GM18907 (cell line): Measurements from ENCODE around the gene TTC17.
"Not testable (repeated sequence)": the region's sequence is repeated elsewhere in the genome, so short reads cannot be mapped to it uniquely, and the experiment has no call there.

Experiments
- ATAC-seq: cut with Tn5 transposase; IDR thresholded peaks from one replicate; pipeline ENCODE4 v1.9.1; 2021; ENCODE audit warnings: mild to moderate bottlenecking, moderate library complexity; ENCODE audit not compliant: unreplicated experiment

The TTC17 gene, protein sequence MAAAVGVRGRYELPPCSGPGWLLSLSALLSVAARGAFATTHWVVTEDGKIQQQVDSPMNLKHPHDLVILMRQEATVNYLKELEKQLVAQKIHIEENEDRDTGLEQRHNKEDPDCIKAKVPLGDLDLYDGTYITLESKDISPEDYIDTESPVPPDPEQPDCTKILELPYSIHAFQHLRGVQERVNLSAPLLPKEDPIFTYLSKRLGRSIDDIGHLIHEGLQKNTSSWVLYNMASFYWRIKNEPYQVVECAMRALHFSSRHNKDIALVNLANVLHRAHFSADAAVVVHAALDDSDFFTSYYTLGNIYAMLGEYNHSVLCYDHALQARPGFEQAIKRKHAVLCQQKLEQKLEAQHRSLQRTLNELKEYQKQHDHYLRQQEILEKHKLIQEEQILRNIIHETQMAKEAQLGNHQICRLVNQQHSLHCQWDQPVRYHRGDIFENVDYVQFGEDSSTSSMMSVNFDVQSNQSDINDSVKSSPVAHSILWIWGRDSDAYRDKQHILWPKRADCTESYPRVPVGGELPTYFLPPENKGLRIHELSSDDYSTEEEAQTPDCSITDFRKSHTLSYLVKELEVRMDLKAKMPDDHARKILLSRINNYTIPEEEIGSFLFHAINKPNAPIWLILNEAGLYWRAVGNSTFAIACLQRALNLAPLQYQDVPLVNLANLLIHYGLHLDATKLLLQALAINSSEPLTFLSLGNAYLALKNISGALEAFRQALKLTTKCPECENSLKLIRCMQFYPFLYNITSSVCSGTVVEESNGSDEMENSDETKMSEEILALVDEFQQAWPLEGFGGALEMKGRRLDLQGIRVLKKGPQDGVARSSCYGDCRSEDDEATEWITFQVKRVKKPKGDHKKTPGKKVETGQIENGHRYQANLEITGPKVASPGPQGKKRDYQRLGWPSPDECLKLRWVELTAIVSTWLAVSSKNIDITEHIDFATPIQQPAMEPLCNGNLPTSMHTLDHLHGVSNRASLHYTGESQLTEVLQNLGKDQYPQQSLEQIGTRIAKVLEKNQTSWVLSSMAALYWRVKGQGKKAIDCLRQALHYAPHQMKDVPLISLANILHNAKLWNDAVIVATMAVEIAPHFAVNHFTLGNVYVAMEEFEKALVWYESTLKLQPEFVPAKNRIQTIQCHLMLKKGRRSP

GRCh38 chr11:43358801-43359421, at the start of gene TTC17:
TTC17 (plus strand) TSS chr11:43358920; CDS start chr11:43358955, 35 bp downstream.
- peak; percentile 96 for ATAC-seq

GRCh38 chr11:43311791-43312607, 46.7 kb upstream of the TTC17 start, which contains the start of gene API5:
API5 (plus strand) TSS chr11:43311996; CDS start chr11:43312128, 132 bp downstream.
- peak; percentile 99 for ATAC-seq

DNA sequence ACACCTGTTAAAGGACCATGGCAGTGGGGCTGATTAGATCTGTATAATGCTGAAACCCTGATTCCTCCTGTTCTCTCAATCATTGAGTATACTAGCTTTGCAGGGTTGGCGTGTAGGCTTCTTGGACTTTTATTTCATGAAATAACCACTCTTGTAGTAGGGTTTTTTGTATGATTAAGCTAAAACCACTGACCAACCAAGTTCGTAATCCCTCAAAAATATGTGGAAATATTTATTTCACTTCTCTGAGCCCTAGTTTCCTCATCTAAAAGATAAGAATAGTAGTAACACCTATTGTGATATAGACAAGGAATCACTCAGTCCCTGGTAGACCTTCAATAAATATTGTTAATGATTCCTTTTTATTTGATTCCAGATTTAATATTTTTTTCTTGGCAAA, 42.8 kb upstream of the TTC17 start:
- no peak for ATAC-seq

- ATAC-seq: no peak
Observed at GRCh38 chr11:43316451-43316850, 42.3 kb upstream of the TTC17 start.

DNA sequence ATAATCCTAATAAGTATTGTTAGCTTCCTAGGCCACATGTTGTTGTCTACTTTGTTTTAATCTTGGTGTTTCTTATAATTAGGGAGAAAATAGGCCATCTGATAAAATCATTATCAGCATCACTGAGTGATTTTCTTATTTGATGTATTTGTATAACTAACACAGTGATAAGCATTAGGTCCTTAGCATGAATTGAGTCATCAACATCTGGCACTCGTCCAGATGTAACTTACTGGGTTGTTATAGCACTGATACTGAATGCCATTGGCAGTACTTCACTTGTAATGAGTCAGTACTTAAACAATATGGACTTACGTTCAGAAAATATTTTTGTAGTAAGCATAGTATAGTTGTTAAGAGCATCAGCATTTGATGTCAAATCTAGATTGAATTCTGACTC, 30.7 kb upstream of the TTC17 start:
- ATAC-seq: no peak

GRCh38 chr11:43328482-43328881, 30.2 kb upstream of the TTC17 start:
- ATAC-seq: no peak

- no peak for ATAC-seq
Observed at GRCh38 chr11:43341159-43341558, 17.6 kb upstream of the TTC17 start.

- ATAC-seq: not testable (repeated sequence)
Observed at GRCh38 chr11:43351426-43351825, 7.3 kb upstream of the TTC17 start.

GRCh38 chr11:43354311-43354710, 4.4 kb upstream of the TTC17 start:
- no peak for ATAC-seq

DNA sequence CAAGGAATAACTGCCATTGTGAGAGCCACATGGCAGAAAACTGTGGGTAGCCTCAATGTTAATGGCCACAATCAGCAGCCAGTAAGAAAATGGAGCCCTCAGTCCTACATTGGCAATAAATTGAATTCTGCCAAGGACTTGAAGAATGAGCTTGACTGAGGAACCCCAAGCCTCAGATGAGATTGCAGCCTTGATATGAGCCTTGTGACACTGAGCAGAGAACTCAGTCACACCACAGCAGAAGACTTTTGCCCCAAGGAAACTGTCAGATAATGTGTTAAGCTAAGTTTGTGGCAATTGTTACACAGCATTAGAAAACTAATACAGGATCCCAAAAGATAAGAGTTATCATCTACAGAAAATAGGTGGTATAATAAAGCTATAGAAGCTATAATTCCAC, 2.4 kb upstream of the TTC17 start:
- no peak for ATAC-seq

DNA sequence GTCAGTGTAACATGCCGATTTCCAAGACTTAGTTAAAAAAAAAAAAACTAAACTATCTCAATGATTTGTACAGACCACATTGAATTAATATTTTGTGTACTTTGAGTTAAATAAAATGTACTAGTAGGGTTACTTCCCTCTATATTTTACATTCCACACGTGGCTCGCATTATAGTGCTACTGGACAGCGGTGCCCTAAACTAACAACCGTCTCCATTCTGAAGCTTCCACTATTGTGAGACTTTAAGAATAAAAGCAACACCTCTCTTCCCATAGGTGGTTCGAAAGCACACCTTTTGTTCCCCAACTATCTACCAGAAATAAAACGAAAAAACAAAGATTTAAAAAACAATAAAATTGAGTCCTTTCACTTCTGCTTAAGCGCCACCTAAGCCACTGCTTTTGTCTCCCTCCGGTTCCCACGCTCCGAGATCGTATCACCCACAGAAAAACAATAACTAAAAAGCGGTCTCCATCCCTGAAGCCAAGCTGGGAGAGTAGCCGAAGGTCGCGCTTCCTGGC, 380 bp upstream of the TTC17 start:
- ATAC-seq: no peak

GRCh38 chr11:43359422-43359818, 700 bp downstream of the TTC17 start:
- peak; percentile 56 for ATAC-seq

GRCh38 chr11:43360361-43361032, 1.8 kb downstream of the TTC17 start:
- ATAC-seq: no peak

- ATAC-seq: peak; percentile 30
Observed at GRCh38 chr11:43366677-43367076, 8.0 kb downstream of the TTC17 start.

DNA sequence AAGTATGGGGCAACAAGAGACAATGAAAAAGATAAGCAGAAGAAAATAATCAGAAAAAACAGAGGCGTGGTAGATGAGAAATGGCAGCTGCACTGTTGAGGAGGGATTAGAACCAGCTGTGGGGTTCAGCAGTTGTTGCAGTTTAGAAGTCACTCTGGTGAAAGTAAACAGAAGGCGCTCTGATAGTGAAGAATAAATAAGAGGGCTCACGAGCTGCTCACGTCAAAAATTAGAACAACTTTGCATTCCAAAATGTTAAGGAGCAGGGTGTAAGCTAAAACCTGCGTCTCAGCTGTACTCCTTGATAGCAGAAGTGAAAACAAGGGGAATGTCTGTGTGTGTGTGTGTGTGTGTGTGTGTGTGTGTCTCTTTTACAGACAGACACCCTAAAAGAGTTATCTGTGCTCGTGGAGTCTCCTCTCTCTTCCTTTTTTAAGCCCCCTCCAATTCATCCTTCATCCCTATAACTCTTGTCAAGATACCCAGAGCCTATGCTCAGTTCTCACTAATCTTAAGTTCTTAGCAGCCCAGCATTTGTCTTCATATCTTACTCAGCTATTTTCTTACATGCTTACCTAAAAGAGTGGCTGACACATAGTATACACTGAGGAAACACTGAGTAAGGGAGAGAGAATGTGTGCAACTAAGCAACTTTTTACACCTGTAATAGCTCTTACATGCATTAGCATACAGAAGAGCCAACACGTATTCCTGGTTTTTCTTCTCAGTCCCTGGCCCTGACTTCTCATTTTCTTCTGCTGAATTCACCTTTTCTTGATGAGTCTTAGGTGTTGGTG, 8.9 kb downstream of the TTC17 start:
- ATAC-seq: peak; percentile 43

DNA sequence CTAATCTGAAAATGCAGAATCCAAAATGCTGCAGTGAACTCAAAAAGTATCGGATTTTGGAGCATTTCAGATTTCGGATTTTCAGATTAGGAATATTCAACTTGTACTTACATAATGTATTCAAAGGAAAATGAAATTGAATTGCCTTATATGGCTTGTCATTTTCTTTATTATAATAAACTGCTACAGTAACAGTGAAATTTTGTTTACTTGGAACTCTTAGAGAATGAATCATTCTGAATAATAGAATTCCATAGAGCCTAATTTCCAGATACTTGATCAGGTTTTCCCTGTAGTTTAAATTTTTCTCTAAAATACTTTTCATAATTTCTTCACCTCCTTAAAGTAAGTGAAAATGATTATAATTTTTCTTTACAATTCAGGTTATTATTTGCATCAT, 17.3 kb downstream of the TTC17 start:
- ATAC-seq: no peak

- ATAC-seq: no peak
Observed at GRCh38 chr11:43376594-43376993, 17.9 kb downstream of the TTC17 start.

- no peak for ATAC-seq
Observed at GRCh38 chr11:43377389-43377788, 18.7 kb downstream of the TTC17 start.
